AG09309 (cell line): ENCODE results near the gene PDK4.

Experiments used
- DNase-seq: peaks from one replicate; pipeline ENCODE4 v3.0.0-alpha.2; 2010; ENCODE audit warnings: low read depth
- H3K4me3 ChIP-seq: 2 replicates; pipeline ENCODE4 v1.5.1; 2011; ENCODE audit warnings: mild to moderate bottlenecking, low read depth, low read length, moderate library complexity; ENCODE audit not compliant: control insufficient read depth
- TF ChIP-seq, protein P1 (sequence below): IDR thresholded peaks from 2 replicates; pipeline ENCODE4 v1.5.1; 2011; ENCODE audit warnings: mild to moderate bottlenecking, low read depth, low read length, inconsistent platforms; ENCODE audit not compliant: insufficient read depth, control insufficient read depth; ENCODE audit errors: missing control alignments

The PDK4 gene

DNA sequence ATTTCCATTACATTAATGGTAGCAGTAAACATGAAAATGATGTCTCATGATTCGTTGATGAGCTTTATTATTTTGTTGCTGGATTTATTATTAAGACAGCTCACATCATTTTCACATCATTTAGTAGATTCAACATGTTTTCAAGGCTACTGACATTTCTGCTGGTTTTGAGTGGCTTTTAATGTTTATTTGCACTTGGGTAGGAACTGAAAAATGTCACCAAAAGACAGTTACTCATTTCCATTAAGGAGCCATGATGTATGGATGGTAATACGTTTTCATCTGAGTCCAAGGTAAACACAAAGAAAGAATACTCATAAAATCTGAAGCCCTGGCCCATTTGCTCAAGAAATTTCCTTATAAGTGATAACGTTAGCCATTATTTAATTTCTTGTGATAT, 14.8 kb downstream of the PDK4 start:
- TF ChIP-seq, protein P1, sequence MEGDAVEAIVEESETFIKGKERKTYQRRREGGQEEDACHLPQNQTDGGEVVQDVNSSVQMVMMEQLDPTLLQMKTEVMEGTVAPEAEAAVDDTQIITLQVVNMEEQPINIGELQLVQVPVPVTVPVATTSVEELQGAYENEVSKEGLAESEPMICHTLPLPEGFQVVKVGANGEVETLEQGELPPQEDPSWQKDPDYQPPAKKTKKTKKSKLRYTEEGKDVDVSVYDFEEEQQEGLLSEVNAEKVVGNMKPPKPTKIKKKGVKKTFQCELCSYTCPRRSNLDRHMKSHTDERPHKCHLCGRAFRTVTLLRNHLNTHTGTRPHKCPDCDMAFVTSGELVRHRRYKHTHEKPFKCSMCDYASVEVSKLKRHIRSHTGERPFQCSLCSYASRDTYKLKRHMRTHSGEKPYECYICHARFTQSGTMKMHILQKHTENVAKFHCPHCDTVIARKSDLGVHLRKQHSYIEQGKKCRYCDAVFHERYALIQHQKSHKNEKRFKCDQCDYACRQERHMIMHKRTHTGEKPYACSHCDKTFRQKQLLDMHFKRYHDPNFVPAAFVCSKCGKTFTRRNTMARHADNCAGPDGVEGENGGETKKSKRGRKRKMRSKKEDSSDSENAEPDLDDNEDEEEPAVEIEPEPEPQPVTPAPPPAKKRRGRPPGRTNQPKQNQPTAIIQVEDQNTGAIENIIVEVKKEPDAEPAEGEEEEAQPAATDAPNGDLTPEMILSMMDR: no peak

DNA sequence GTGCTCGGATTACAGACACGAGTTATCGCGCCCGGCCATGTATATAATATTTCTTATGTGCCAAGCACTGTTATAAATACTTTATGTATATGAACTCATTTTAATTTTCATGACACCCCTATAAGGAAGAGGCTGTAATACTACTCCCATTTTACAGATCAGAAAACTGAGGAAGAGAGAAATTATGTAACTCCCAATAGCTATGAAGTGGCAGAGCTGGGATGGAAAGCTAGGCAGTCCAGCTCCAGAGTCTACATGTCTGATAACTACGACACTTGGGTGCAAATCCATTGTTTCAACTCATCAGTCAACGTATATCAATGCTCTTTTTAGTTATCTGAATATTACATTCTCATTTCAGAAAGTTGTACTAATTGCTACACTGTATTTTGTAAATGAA, 17.0 kb downstream of the PDK4 start:
- no peak for DNase-seq
- TF ChIP-seq, protein P1: no peak
- no peak overlapping the region for H3K4me3 ChIP-seq

More for the DNA sequence above, 14.8 kb downstream of the PDK4 start:
- DNase-seq: no peak
- no peak overlapping the region for H3K4me3 ChIP-seq

DNA sequence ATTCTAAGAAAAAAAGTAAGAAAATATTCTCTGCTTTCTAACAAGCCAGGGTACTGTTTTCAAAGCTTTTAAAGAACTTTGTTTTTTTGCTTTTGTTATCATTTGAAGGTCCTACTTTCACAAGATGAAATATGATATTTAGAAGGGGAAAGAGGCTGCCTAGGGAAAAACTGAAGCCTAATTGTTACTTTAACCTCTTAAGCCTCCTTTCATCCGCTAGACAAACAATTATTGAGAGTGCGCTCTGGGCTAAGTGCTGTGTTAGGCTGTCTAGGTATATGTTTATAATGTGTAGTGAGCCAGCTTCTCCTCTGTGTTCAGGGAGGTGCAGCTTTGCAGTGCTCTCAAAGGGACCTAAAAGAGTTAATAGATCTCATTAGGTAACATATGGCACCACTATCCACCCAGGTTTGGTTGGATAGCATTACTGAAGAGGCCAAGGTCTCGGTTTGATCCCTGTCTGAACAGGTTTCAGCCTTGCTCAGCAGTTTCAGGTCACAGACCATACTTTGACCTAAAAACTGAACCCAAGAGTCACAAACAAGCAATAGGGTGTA, 17.9 kb downstream of the PDK4 start:
- no peak overlapping the region for H3K4me3 ChIP-seq
- DNase-seq: no peak
- TF ChIP-seq, protein P1: no peak

DNA sequence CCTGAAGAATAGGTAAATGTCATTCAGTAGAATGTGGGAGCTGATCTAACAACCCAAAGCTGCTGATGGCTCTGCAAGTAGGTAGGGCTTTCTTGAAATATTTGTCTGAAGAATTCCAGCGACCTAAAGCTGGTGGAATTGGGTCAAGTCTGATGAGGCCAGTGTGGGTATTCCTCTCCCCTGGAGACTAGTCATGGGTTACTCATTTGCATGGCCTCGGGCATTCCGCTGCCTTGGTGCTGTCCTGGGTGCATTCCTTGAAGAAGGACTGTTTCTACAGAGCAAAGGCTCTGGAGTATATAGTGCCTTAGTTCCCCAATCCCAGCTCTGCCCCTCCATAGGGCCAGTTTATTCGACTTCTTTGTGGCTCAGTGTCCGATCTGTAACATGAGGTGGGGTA, 19.2 kb downstream of the PDK4 start:
- no peak overlapping the region for H3K4me3 ChIP-seq
- TF ChIP-seq, protein P1: no peak
- DNase-seq: no peak

DNA sequence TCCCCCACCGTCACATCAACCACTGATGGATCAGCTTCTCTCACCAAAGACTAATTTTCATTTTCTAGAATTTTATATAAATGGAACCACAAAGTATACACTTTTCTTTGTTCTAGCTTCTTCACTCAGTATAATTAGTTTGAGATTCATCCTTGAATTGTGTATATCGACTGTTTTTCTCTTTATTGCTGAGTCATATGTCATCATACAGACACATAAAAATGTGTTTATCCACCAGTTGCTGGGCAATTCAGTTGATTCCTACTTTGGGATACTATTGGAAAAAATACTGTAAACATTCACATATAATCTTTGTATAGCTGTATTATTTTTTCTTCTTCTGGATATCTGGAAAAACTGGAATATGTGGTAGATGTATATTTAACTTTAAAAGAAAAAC, 26.6 kb downstream of the PDK4 start:
- H3K4me3 ChIP-seq: no peak overlapping the region

DNA sequence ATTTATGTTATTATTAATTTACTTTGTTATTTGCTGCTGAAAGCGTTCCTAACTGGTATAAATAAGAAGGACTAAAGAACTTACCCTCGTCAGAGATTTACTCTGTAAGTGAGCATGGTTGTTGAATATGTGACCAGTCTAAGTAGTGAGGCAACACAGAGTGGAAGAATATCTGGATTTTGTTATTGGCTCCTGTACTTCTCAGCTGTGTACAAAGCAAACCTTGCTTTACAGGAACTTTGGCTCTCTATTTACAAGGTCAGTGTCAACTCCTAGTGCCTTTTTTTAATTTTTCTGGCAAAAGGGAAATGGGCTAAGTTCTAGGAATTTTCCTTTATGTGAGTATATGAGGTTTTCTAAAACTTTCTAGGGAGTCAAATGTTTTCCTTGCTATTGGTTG, 35.6 kb downstream of the PDK4 start:
- H3K4me3 ChIP-seq: no peak overlapping the region
- TF ChIP-seq, protein P1: no peak
- no peak for DNase-seq

More for the DNA sequence above, 26.6 kb downstream of the PDK4 start:
- DNase-seq: no peak
- TF ChIP-seq, protein P1: no peak

DNA sequence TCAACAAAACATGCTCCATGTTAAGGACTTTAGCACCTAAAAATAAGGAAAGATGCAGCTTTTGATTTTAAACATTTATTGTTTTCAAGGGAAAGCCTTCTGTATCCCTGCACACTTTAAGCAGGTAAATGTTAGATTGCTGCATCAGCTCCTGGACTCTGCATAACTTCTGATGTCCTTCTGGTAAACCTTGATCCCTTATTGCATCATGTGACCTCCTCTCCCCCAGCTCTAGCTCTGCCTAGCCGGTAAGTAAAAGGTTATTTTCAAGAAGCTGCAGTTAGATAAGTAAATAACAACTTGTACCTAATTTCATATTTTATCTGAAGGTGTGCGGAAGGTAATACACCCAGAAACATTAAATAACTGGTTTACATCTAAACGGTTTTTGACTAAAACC, 37.5 kb downstream of the PDK4 start:
- TF ChIP-seq, protein P1: no peak
- DNase-seq: no peak

More for the DNA sequence above, 37.5 kb downstream of the PDK4 start:
- no peak overlapping the region for H3K4me3 ChIP-seq
